Activated T-cell treated with anti-CD3 and anti-CD28 coated beads, Interleukin-2, amount 50 U/mL, for 72 hours (primary cell): ENCODE measurements around the gene SURF6. TPM values are rescaled to one million over a fixed set of nuclear protein-coding genes. Genes with fewer than 3 reads are reported as not detected.
"Not testable (repeated sequence)": the region's sequence is repeated elsewhere in the genome, so short reads cannot be mapped to it uniquely, and the experiment has no call there.

Experiments
- ATAC-seq, 2 donors: fragments of 150-1000 bp; cut with Tn5 transposase; replicated peaks in 1 of 2; 2 replicates each; pipeline ENCODE4 v1.10.0; 2021; ENCODE audit warnings: moderate library complexity in 2 of 2, mild to moderate bottlenecking in 1 of 2
- DNase-seq, 2 donors: peaks; one replicate each; pipeline ENCODE4 v3.0.0; 2021 to 2022; ENCODE audit warnings: mixed read lengths in 1 of 2
- H3K27ac Mint-ChIP-seq: one replicate; pipeline ENCODE4 v1.8.0; 2022; ENCODE audit warnings: mild to moderate bottlenecking, moderate library complexity, mixed read lengths
- H3K27me3 Mint-ChIP-seq: one replicate; pipeline ENCODE4 v1.8.0; 2022; ENCODE audit warnings: low read depth, mixed read lengths
- H3K36me3 Mint-ChIP-seq, 2 donors: one replicate each; pipeline ENCODE4 v1.8.0; 2022; ENCODE audit warnings: mixed read lengths in 2 of 2, mild to moderate bottlenecking in 1 of 2; ENCODE audit not compliant: insufficient read depth in 2 of 2
- H3K4me1 Mint-ChIP-seq: one replicate; pipeline ENCODE4 v1.8.0; 2022; ENCODE audit warnings: low read depth, mixed read lengths
- H3K4me3 Mint-ChIP-seq, 2 donors: one replicate each; pipeline ENCODE4 v1.8.0; 2022; ENCODE audit warnings: mild to moderate bottlenecking in 2 of 2, mixed read lengths in 2 of 2, moderate library complexity in 2 of 2
- H3K9me3 Mint-ChIP-seq, 2 donors: one replicate each; pipeline ENCODE4 v1.8.0; 2022; ENCODE audit warnings: mixed read lengths in 2 of 2
- total RNA-seq, 2 donors: library from RNA; stranded (reverse); gene quantifications; one replicate each; pipeline ENCODE4 v1.2.3, GENCODE V29; 2022

SURF6 gene
- total RNA-seq, 2 donors from 2014 or later: 13.7 to 14.0 TPM

DNA sequence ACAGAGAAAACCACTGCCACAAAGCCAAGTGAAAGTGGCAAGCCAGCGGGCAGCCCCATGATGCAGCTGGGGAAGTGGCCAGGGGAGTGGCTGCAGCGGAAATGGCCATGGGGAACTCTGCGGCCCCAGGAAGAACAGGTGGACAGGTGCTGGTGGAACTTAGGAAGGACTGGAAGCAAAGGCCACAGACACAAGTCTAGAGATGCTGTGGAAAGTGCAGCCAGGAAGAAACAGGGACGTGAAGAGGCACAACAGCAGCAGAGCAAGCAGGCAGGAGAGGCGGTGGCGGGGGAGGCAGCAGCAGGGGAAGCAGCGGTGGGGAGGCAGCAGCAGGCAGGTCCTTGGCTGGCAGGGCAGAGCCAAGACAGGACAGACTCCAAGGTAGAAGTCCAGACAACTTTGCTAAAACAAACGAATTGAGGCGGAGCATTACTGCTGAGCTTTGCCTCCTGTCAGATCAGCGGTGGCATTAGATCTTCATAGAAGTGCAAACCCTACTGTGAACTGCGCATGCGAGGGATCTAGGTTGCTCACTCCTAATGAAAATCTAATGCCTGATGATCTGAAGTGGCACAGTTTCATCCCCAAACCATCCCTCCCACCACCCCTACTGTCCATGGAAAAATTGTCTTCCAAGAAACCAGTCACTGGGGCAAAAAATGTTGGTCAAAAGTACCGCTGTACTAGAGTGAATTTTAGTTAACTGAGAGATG is 11.8 kb downstream of the SURF6 start:
- no peaks in the 10 kb centered on the region for H3K36me3 Mint-ChIP-seq
- no peak overlapping the region for H3K4me3 Mint-ChIP-seq
- H3K9me3 Mint-ChIP-seq: no peaks in the 10 kb centered on the region
- no peak for DNase-seq
- no peak for ATAC-seq
- no peaks in the 10 kb centered on the region for H3K4me1 Mint-ChIP-seq
- no peaks in the 10 kb centered on the region for H3K27me3 Mint-ChIP-seq
- no peak overlapping the region for H3K27ac Mint-ChIP-seq

DNA sequence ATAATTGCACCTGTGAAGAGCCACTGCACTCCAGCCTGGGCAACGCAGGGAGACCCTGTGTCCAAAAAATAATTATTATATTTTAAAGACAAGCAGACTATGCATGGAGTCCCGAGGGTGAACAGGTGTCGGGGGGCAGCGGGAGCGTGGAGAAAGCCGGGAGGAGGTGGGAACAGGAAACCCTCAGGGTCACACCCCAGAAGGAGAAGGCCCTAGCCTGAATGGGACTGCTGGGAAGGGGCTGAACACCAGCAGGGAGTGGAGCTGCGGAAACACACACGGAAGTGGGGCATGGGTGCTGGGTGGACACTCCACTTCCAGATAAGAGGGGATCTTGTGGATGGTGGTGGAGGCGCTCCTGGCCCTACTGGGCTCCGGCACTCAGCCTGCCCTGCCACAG is 12.8 kb downstream of the SURF6 start:
- Mint-ChIP-seq H3K4me1 (no peaks in the 10 kb centered on the region), H3K27me3 (no peaks in the 10 kb centered on the region), H3K27ac (no peak overlapping the region), H3K4me3 (no peak overlapping the region), H3K36me3 (no peaks in the 10 kb centered on the region), H3K9me3 (no peaks in the 10 kb centered on the region)
- ATAC-seq (no peak), DNase-seq (no peak)

DNA sequence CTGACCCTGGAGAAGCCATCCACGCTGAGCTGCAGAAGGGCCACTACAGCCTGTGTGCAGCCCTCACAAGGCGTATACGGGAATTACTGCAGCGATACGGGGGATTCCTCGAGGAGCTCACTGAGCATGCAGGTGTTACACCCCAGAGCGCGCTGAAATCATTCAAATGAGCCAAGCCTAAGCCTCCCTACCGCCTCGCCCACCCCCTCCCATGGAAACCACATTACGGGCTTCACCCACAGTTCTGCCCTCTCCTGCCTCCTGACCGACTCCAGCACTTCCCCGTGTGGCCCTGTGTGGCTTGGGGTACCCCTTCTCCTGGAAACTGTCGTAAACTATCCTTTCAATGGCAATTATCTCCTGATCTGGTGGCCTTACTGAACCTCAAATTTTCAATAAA is 13.3 kb downstream of the SURF6 start:
- no peaks in the 10 kb centered on the region for H3K9me3 Mint-ChIP-seq
- no peaks in the 10 kb centered on the region for H3K4me1 Mint-ChIP-seq
- no peak for DNase-seq

DNA sequence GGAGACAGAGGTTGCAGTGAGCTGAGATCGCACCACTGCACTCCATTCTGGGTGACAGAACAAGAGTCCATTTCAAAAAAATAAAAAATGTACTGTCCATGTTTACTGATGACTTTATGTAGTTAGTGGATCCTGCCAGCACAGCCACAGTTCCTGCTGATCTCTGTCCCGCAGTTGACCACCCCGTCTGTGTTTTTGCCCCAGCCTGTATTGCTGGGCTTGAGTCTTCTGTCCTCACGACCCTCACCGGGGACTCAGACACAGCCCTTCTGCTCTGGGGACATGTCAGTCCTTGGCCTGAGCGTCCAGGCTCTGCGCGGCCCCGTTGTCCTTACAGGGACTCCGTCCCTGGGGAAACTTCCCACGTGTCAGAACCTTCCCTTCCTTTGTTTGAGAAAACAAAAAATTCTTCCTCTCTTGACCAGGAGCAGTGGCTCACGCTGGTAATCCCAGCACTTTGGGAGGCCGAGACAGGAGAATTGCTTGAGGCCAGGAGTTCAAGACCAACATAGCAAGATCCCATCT is 14.5 kb downstream of the SURF6 start:
- H3K9me3 Mint-ChIP-seq: no peaks in the 10 kb centered on the region
- ATAC-seq: no peak
- no peaks in the 10 kb centered on the region for H3K27me3 Mint-ChIP-seq
- no peak overlapping the region for H3K27ac Mint-ChIP-seq
- DNase-seq: no peak
- no peaks in the 10 kb centered on the region for H3K36me3 Mint-ChIP-seq
- H3K4me3 Mint-ChIP-seq: no peak overlapping the region
- no peaks in the 10 kb centered on the region for H3K4me1 Mint-ChIP-seq

More for the DNA sequence above, 13.3 kb downstream of the SURF6 start:
- H3K4me3 Mint-ChIP-seq: no peak overlapping the region
- no peaks in the 10 kb centered on the region for H3K36me3 Mint-ChIP-seq
- H3K27me3 Mint-ChIP-seq: no peaks in the 10 kb centered on the region
- no peak for ATAC-seq
- no peak overlapping the region for H3K27ac Mint-ChIP-seq

DNA sequence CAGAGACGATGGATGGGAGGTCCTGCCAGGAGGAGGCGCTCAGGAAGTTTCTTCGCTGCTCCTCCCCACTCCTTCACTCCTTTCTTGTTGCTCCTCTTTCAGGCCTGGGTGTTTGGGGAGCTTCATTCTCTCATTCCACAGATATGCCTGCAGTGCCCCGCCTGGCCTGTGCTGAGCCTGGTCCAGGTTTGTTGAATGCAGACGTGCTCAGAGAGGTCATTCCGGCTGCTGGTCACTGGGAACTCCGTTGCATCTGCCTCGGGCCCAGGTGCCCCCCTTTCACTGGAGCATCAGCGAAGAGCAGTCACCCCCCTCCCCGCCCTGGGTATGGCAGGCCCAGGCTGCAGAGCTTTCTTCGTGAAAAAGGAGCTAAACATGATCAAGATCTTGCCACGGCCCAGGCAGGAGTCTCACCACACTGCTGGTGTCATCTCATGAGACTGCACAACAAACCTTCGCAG is 15.5 kb downstream of the SURF6 start:
- DNase-seq: no peak
- Mint-ChIP-seq H3K4me1 (no peaks in the 10 kb centered on the region), H3K9me3 (no peaks in the 10 kb centered on the region), H3K4me3 (no peak overlapping the region), H3K36me3 (no peaks in the 10 kb centered on the region), H3K27me3 (no peaks in the 10 kb centered on the region), H3K27ac (no peak overlapping the region)
- ATAC-seq: no peak

DNA sequence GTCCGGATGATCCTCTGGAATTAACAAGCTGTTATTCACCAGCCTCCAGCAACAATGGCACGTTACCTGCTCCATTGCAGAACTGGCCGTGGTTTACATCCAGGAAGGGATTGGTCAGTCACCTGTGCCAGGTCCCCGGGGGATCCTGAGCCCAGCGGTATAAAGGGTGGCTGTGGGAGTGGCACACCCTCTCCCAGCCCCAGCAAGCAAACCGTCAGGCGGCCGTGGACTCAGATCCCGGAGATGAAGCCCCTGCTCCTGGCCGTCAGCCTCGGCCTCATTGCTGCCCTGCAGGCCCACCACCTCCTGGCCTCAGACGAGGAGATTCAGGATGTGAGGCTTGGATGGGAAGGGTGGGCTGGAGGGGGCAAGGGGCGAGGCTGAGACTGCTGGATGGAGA is 18.4 kb downstream of the SURF6 start:
- H3K27ac Mint-ChIP-seq, H3K27me3 Mint-ChIP-seq, DNase-seq, H3K9me3 Mint-ChIP-seq, ATAC-seq, H3K4me3 Mint-ChIP-seq, H3K4me1 Mint-ChIP-seq, H3K36me3 Mint-ChIP-seq: not testable (repeated sequence)

DNA sequence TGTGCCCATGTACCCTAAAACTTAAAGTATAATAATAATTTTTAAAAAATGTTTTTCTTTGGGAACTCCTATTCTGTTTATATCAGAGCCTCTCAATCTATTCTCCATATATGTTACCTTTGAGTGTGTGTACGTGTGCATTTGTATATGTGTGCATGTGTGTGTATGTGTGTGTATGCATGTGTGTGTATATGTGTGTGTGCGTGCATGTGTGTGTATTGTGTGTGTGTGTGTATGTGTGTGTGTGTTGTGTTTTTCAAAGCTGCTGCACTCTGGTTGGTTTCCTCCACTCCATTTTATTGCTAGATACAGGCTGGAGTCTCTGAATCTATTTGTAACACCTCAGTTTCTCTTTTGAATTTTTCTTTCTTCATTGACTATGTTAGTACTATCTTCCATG is 20.0 kb downstream of the SURF6 start:
- no peaks in the 10 kb centered on the region for H3K4me1 Mint-ChIP-seq
- no peaks in the 10 kb centered on the region for H3K27me3 Mint-ChIP-seq
- no peak overlapping the region for H3K4me3 Mint-ChIP-seq
- ATAC-seq (no peak), DNase-seq (no peak)
- H3K27ac Mint-ChIP-seq: no peak overlapping the region
- no peaks in the 10 kb centered on the region for H3K36me3 Mint-ChIP-seq
- H3K9me3 Mint-ChIP-seq: no peaks in the 10 kb centered on the region

DNA sequence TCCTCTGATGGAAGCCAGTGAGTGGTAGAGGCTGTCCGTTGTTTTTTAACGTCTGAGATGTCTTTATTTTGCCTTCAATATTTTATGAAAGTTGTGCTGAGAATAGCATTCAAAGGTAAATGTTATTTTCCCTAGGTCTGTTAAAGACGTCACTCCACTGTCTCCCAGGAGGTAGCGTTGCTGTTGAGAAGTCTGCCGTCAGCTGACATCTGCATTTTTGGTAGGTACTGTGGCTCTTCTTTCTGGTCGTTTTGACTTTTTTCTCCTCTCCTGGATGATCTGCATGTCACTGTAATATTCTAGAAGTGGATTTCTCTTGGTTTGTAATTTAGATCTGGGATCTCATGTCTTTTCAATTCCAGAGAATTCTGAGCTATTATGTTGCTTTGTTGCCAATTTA is 26.4 kb downstream of the SURF6 start:
- no peak for ATAC-seq
- no peaks in the 10 kb centered on the region for H3K36me3 Mint-ChIP-seq

DNA sequence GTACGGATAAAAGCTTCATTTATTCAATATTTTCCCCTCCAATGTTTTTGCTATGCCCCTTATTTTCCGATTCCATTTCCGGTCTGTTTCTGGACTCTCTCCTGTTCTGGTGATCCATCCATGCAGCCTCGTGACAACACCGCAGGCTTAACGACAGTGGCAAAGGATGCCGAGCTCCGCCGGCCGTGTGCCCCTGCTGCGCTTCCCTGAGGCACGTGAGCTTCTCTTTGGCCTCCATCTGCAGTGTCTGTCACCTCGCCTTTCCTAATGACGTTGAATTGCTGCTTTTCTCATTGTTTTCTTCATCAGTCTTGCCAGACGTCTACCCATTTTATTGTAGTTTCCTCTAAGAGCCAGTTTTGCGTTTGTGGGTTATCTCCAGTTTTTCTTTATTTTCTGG is 28.7 kb downstream of the SURF6 start:
- DNase-seq: no peak
- ATAC-seq: no peak
- H3K27me3 Mint-ChIP-seq: peaks cover 15% of the 10 kb centered on the region
- no peak overlapping the region for H3K4me3 Mint-ChIP-seq
- no peak overlapping the region for H3K27ac Mint-ChIP-seq
- H3K4me1 Mint-ChIP-seq: no peaks in the 10 kb centered on the region
- no peaks in the 10 kb centered on the region for H3K9me3 Mint-ChIP-seq
- no peaks in the 10 kb centered on the region for H3K36me3 Mint-ChIP-seq

More for the DNA sequence above, 26.4 kb downstream of the SURF6 start:
- DNase-seq: no peak
- peaks cover 15% of the 10 kb centered on the region for H3K27me3 Mint-ChIP-seq
- H3K4me3 Mint-ChIP-seq: no peak overlapping the region
- H3K27ac Mint-ChIP-seq: no peak overlapping the region
- no peaks in the 10 kb centered on the region for H3K9me3 Mint-ChIP-seq
- no peaks in the 10 kb centered on the region for H3K4me1 Mint-ChIP-seq

DNA sequence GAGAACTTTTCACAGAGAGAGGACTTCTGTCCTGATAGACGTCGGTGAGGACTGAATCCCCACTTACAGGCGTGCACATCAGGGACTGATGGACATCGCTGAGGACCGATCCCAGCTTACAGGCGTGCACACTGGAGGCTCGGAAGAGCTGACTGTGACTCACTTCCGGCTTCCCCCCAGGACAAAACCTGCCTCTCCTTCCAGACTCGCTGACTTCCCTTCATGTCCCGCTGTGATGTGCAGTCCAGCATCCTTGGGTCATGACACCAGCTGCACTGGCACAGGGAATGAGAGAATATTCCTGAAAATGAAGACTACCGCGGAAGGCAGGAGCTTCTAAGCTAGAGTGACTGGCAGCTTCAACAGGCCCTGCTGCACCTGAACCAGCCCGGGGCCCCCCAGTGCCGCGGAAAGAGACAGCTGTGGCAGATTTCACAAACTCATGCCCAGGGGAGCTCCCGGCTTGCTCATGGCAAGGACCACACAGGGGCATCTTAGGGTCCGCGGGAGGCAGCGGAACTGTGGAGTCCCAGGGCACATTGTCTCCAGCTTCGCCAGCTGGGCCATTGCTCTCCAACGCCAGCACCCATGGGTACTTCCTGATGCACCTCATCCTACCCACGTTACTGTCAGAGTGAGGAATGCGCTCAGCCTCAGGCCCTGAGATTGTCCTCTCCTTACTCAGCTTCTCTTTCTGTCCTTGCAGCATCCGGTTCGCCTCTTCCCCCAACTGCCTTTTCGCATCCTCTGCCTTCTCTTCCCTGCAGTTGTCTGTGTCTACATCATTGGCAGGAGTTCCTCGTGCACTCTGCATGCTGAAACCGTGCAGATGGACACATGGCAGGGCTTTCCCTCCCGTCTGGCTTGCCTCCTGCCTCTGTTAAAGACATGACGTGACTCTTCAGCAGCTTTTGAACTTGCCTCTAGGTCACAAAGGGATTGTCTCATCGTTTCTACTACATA is 29.5 kb downstream of the SURF6 start:
- H3K4me1 Mint-ChIP-seq: no peaks in the 10 kb centered on the region
- ATAC-seq: no peak
- H3K9me3 Mint-ChIP-seq: no peaks in the 10 kb centered on the region
- peaks cover 15% of the 10 kb centered on the region for H3K27me3 Mint-ChIP-seq
- H3K4me3 Mint-ChIP-seq: no peak overlapping the region
- no peak for DNase-seq
- no peak overlapping the region for H3K27ac Mint-ChIP-seq
- H3K36me3 Mint-ChIP-seq: no peaks in the 10 kb centered on the region

DNA sequence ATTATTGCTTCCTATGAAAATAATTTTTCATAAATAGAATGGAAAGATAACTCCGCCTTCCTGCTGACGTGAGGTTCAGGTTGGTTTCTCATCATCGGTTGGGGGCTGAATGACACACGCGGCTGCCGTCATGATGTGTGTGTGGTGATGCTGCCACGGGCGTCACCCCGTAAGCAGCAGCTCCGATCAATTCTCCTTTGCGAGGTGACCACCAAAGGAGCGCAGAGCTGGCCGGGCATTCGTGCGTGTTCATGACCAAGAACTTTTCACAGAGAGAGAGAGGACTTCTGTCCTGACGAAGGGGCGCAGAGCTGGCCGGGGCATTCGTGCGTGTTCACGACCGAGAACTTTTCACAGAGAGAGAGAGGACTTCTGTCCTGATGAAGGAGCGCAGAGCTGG is 30.3 kb downstream of the SURF6 start:
- Mint-ChIP-seq H3K27me3 (peaks cover 15% of the 10 kb centered on the region), H3K36me3 (no peaks in the 10 kb centered on the region), H3K27ac (no peak overlapping the region), H3K4me3 (no peak overlapping the region), H3K4me1 (no peaks in the 10 kb centered on the region), H3K9me3 (no peaks in the 10 kb centered on the region)
- DNase-seq (no peak), ATAC-seq (no peak)

DNA sequence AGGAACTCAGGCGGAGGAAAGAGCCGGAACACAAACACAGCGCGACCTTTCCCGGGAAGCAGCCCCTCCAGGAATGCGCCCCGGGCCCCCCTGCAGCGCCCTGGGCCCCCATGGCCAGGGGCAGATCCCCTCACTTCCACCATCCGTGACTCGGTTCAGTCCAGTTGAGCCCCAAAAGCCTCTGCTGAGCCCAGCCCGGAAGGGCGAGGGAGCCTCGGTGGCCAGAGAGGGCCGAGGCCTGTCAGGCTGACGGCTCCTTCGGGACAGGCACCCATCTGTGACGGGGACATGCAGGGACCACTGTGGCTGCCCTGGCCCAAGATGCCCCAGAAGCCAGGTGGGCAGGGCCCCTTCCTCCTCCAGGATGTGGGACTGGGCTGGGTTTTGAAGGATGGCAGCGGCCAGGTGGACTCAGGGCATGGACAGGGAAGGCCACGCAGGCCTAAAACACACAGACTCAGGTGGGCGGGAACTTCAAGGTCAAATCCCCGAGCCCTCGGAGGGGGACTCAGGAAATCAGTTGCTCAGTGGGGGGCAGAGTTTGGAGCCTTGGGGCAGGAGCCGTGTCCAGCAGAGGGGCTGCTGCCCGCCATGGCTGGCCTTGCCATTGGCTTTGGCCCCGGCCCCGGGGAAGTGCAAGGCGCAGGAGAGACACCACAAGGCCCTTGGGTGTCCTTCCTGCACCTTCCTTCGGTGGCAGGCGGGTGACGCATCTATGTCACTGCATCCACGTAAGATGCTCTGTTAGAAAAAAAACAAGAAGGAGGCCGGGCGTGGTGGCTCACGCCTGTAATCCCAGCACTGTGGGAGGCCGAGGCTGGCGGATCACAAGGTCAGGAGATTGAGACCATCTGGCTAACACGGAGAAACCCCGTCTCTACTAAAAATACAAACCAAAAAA is 31.3 kb downstream of the SURF6 start:
- ATAC-seq (no peak), DNase-seq (no peak)
- Mint-ChIP-seq H3K4me1 (no peaks in the 10 kb centered on the region), H3K9me3 (no peaks in the 10 kb centered on the region), H3K27me3 (peaks cover 12% of the 10 kb centered on the region), H3K27ac (no peak overlapping the region), H3K36me3 (no peaks in the 10 kb centered on the region), H3K4me3 (no peak overlapping the region)

DNA sequence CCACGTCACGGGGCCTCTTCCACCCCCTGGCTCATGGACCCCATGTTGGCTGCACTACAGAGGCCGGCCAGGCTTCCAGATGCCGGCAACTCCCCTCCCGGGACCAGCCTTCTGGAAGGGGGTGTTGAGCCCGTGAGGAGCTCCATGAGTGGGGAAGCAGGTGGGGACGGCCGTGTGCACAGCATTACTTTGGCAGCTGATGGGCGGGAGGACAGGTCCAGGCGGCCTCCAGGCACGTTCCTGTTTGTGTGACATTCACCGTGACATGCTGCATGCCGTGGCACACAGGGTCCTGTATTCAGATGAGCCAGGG is 31.9 kb downstream of the SURF6 start:
- Mint-ChIP-seq H3K9me3 (no peaks in the 10 kb centered on the region), H3K36me3 (no peaks in the 10 kb centered on the region), H3K27me3 (peaks cover 6% of the 10 kb centered on the region), H3K4me1 (no peaks in the 10 kb centered on the region), H3K27ac (no peak overlapping the region), H3K4me3 (no peak overlapping the region)
- DNase-seq (no peak), ATAC-seq (no peak)
